Activated CD8-positive, alpha-beta T cell treated with anti-CD3 and anti-CD28 coated beads for 36 hours (primary cell): ENCODE results near the gene DNM3. TPM values are rescaled to one million over a fixed set of nuclear protein-coding genes. Genes with fewer than 3 reads are reported as not detected.
"Not testable (repeated sequence)": the region's sequence is repeated elsewhere in the genome, so short reads cannot be mapped to it uniquely, and the experiment has no call there.

Experiments
- ATAC-seq: fragments of 200-7000 bp; cut with Tn5 transposase; one replicate; pipeline ENCODE4 v1.10.0; 2021; ENCODE audit warnings: mild to moderate bottlenecking, moderate library complexity
- CTCF ChIA-PET: fragments of 350-600 bp; sonication (Branson Sonifier 250); formaldehyde crosslinking; loops from one replicate; lab custom pipeline; 2021; ENCODE audit warnings: antibody characterized with exemption; lab: Charles Lee
- POLR2A ChIA-PET: fragments of 350-600 bp; sonication (Branson Sonifier 250); formaldehyde crosslinking; loops from one replicate; lab custom pipeline; 2021; ENCODE audit warnings: antibody characterized with exemption; lab: Charles Lee
- DNase-seq: peaks from one replicate; pipeline ENCODE4 v3.0.0-alpha.2; 2020
- H3K27ac Mint-ChIP-seq: one replicate; pipeline ENCODE4 v1.8.0; 2021; ENCODE audit warnings: mild to moderate bottlenecking, mixed read lengths
- H3K27me3 Mint-ChIP-seq: one replicate; pipeline ENCODE4 v1.8.0; 2021; ENCODE audit warnings: mixed read lengths
- H3K36me3 Mint-ChIP-seq: one replicate; pipeline ENCODE4 v1.8.0; 2021; ENCODE audit warnings: low read depth, mixed read lengths
- H3K4me1 Mint-ChIP-seq: one replicate; pipeline ENCODE4 v1.8.0; 2021; ENCODE audit warnings: low read depth, mixed read lengths
- H3K4me3 Mint-ChIP-seq: one replicate; pipeline ENCODE4 v1.8.0; 2021; ENCODE audit warnings: mild to moderate bottlenecking, moderate library complexity, mixed read lengths
- H3K9me3 Mint-ChIP-seq: one replicate; pipeline ENCODE4 v1.8.0; 2021; ENCODE audit warnings: mixed read lengths
- intact Hi-C: fragments of 100-400 bp; cut with micrococcal nuclease; formaldehyde crosslinking; loops from one replicate; pipeline ENCODE4 v1.10.0; 2022
- total RNA-seq, 2 experiments: library from RNA; stranded (reverse); gene quantifications; one replicate each; pipeline ENCODE4 v1.2.3, GENCODE V29; 2021
- TF ChIP-seq, protein P1 (sequence below): fragments of 200-600 bp; IDR thresholded peaks from one replicate; pipeline ENCODE4 v1.8.0; 2022; ENCODE audit warnings: antibody characterized with exemption, mild to moderate bottlenecking

The DNM3 gene
- total RNA-seq, 2 experiments from 2014 or later, result 0.58 to 1.1 TPM

DNA sequence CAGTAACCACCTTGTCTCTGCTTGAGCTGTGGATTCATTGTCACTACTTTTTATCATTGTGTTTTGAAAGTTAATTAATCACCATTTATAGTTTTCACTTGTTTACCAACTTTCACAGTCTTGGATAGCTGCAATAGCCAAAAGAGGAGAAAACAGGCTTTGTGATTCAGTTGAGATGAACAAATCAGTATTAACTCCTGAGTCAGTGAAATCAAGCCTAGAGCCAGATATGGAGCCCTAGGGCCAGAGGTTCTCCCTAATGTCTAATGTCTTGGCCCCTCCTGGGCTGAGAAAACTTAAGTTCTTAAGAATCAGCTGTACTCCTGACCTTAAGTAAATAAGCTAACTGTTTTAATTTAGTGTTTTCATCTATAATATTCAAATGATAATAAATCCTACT, 228.8 kb downstream of the DNM3 start:
- Mint-ChIP-seq H3K9me3 (peaks cover 4% of the 10 kb centered on the region), H3K4me1 (no peaks in the 10 kb centered on the region), H3K27me3 (no peaks in the 10 kb centered on the region), H3K4me3 (no peak overlapping the region), H3K27ac (no peak overlapping the region), H3K36me3 (no peaks in the 10 kb centered on the region)
- CTCF ChIA-PET, result interaction anchor here (1.2 to 1.6 kb wide), 2 partner anchors 67 to 87 kb away, joined by 3 to 5 read pairs; no protein-coding TSS in a partner anchor
- DNase-seq (no peak), ATAC-seq (no peak)
- TF ChIP-seq, protein P1, sequence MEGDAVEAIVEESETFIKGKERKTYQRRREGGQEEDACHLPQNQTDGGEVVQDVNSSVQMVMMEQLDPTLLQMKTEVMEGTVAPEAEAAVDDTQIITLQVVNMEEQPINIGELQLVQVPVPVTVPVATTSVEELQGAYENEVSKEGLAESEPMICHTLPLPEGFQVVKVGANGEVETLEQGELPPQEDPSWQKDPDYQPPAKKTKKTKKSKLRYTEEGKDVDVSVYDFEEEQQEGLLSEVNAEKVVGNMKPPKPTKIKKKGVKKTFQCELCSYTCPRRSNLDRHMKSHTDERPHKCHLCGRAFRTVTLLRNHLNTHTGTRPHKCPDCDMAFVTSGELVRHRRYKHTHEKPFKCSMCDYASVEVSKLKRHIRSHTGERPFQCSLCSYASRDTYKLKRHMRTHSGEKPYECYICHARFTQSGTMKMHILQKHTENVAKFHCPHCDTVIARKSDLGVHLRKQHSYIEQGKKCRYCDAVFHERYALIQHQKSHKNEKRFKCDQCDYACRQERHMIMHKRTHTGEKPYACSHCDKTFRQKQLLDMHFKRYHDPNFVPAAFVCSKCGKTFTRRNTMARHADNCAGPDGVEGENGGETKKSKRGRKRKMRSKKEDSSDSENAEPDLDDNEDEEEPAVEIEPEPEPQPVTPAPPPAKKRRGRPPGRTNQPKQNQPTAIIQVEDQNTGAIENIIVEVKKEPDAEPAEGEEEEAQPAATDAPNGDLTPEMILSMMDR, result no peak
- POLR2A ChIA-PET, result no interaction called here
- intact Hi-C loops, result no loop called here

GRCh38 chr1:172071746-172072145, 230.4 kb downstream of the DNM3 start:
- Mint-ChIP-seq H3K4me1 (no peaks in the 10 kb centered on the region), H3K36me3 (no peaks in the 10 kb centered on the region), H3K27me3 (no peaks in the 10 kb centered on the region), H3K4me3 (no peak overlapping the region), H3K27ac (no peak overlapping the region), H3K9me3 (peaks cover 4% of the 10 kb centered on the region)
- CTCF ChIA-PET, result interaction anchor here (1.2 to 1.3 kb wide), 2 partner anchors 19 to 332 kb away, joined by 3 read pairs; no protein-coding TSS in a partner anchor
- intact Hi-C loops, result no loop called here
- POLR2A ChIA-PET, result no interaction called here
- ATAC-seq (no peak), DNase-seq (no peak)
- TF ChIP-seq, protein P1, result no peak

DNA sequence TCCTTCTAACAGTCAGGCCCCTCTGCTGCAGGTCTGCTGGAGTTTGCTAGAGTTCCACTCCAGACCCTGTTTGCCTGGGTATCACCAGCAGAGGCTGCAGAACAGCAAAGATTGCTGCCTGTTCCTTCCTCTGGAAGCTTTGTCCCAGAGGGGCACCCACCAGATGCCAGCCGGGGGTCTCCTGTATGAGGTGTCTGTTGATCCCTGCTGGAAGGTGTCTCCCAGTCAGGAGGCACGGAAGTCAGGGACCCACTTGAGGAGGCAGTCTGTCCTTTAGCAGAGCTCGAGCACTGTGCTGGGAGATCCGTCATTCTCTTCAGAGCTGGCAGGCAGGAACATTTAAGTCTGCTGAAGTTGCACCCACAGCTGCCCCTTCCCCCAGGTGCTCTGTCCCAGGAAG, 238.6 kb downstream of the DNM3 start:
- H3K27ac Mint-ChIP-seq, H3K4me3 Mint-ChIP-seq, H3K36me3 Mint-ChIP-seq, ATAC-seq, intact Hi-C loops, H3K4me1 Mint-ChIP-seq, CTCF ChIA-PET, H3K9me3 Mint-ChIP-seq, DNase-seq, POLR2A ChIA-PET, H3K27me3 Mint-ChIP-seq: not testable (repeated sequence)

DNA sequence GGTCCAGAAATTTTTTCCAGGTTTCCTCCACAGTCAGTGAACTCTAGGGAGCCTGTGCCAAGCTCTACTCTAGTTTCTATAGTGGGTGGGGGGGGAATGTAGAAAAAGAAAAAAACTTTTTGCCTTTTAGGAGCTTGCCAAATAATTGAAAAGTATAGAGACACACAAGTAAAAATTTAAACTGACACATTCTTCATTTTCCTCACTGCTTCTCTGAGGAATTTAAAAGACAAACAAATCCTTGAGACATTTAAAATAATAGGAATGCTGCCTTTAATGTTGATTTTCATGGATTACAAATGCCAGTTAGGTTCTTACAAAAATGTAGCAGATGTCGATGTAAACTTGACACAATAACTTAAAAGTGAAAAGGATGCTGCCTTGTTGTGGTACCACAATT, 241.9 kb downstream of the DNM3 start:
- no peak overlapping the region for H3K27ac Mint-ChIP-seq
- CTCF ChIA-PET, result no interaction called here
- POLR2A ChIA-PET, result no interaction called here

DNA sequence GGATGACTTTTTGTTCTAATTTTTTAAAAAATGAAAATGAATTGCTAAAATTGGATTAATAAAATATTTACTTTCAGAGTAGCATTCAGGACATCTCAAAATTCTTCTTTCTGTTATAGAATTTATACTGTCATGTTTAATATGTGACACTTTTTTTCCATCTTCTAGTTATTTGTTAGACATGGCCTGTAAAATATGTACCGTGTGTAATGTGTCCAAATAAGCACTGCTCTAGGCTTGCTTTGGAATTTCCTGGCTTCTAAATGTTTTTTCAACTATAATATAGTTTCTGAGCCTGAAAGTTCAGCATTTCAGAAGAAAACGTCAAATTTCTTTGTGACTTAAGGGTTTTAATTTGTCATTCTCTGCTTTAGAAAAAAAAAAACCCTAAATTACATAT, 243.6 kb downstream of the DNM3 start:
- DNase-seq (no peak), ATAC-seq (no peak)
- Mint-ChIP-seq H3K9me3 (no peaks in the 10 kb centered on the region), H3K4me3 (no peak overlapping the region), H3K4me1 (no peaks in the 10 kb centered on the region), H3K27ac (no peak overlapping the region), H3K36me3 (no peaks in the 10 kb centered on the region), H3K27me3 (no peaks in the 10 kb centered on the region)
- POLR2A ChIA-PET, result no interaction called here
- intact Hi-C loops, result no loop called here
- TF ChIP-seq, protein P1, result no peak
- CTCF ChIA-PET, result no interaction called here

More for the DNA sequence above, 241.9 kb downstream of the DNM3 start:
- intact Hi-C loops, result no loop called here
- Mint-ChIP-seq H3K27me3 (no peaks in the 10 kb centered on the region), H3K4me1 (no peaks in the 10 kb centered on the region), H3K36me3 (no peaks in the 10 kb centered on the region), H3K4me3 (no peak overlapping the region), H3K9me3 (no peaks in the 10 kb centered on the region)
- no peak for ATAC-seq
- DNase-seq, result no peak
- TF ChIP-seq, protein P1, result no peak

- TF ChIP-seq, protein P1, result no peak
- intact Hi-C loops, result no loop called here
- Mint-ChIP-seq H3K9me3 (no peaks in the 10 kb centered on the region), H3K36me3 (no peaks in the 10 kb centered on the region), H3K4me3 (no peak overlapping the region), H3K4me1 (peaks cover under 1% of the 10 kb centered on the region), H3K27me3 (no peaks in the 10 kb centered on the region), H3K27ac (no peak overlapping the region)
- ATAC-seq, result no peak
- ChIA-PET CTCF (no interaction called here), POLR2A (no interaction called here)
- no peak for DNase-seq
Observed at GRCh38 chr1:172085317-172085716, 244.0 kb downstream of the DNM3 start.
